ENCODE results near the gene METRNL. TPM values are rescaled to one million over a fixed set of nuclear protein-coding genes. Genes with fewer than 3 reads are reported as not detected.

Gene METRNL
- total RNA-seq, 4 donors from 2014 or later, result 80.3 to 137 (median 87.7) TPM

- Histone ChIP-seq H3K27me3 (peaks cover 0 to 21% (median 0%) of the 10 kb centered on the region in 4 donors), H3K4me3 (peak overlapping the region in 1 of 4 donors; percentile 16), H3K4me1 (peaks cover 43 to 95% (median 74%) of the 10 kb centered on the region in 3 donors), H3K36me3 (peaks cover 4 to 67% (median 11%) of the 10 kb centered on the region in 3 donors), H3K27ac (peak overlapping the region; percentile 37 to 95 (median 84)), H3K9me3 (no peaks in the 10 kb centered on the region)
- no peak for TF ChIP-seq POLR2A (IDR thresholded peaks at IDR 0.05)
- TF ChIP-seq, protein P1, sequence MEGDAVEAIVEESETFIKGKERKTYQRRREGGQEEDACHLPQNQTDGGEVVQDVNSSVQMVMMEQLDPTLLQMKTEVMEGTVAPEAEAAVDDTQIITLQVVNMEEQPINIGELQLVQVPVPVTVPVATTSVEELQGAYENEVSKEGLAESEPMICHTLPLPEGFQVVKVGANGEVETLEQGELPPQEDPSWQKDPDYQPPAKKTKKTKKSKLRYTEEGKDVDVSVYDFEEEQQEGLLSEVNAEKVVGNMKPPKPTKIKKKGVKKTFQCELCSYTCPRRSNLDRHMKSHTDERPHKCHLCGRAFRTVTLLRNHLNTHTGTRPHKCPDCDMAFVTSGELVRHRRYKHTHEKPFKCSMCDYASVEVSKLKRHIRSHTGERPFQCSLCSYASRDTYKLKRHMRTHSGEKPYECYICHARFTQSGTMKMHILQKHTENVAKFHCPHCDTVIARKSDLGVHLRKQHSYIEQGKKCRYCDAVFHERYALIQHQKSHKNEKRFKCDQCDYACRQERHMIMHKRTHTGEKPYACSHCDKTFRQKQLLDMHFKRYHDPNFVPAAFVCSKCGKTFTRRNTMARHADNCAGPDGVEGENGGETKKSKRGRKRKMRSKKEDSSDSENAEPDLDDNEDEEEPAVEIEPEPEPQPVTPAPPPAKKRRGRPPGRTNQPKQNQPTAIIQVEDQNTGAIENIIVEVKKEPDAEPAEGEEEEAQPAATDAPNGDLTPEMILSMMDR (IDR thresholded peaks at IDR 0.05), result no peak
- intact Hi-C loops (cut with DNase I), result no loop called here
- no peak for DNase-seq
- 76 to 79% methylated on average over 9 to 10 of the region's 22 CpGs for WGBS, 2 donors
Measured at GRCh38 chr17:83085103-83085502, 5.7 kb downstream of the METRNL start.

DNA sequence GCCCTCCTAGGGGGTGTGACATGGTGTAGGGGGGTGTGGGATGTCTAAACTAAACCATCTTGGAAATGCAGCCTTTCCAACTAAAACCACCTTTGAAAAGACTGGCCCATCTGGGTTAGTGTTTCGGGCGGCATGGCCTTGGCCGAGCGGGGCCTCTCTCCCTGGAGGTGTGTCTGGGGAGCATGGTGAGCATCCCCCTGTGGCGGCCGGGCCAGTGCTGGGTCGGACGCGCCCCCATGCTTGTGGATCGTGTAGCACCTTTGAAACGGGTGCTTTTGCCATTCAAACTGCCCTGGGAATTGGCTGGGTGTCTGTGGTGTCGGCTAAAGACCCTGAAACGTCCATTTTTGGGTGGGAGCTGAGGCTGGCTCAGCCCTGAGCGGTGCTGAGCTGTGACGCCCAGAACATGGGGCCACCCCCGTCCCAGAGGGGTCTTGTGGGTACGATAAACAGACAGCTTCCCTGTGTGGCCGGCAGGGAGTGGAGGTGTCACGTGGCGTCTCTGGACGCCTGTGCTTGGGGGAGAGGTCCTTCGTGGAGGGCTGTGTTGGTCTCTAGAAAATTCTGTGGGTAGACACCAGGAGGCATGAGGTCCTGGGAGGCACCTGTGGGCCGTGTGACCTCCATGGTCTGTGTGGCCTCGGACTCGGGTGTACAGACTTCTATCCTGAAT lies 6.3 kb downstream of the METRNL start:
- Histone ChIP-seq H3K27ac (peak overlapping the region; percentile 11 to 95 (median 84)), H3K4me3 (no peak overlapping the region), H3K36me3 (peaks cover 4 to 69% (median 11%) of the 10 kb centered on the region in 3 donors), H3K9me3 (no peaks in the 10 kb centered on the region), H3K4me1 (peaks cover 45 to 98% (median 77%) of the 10 kb centered on the region in 3 donors), H3K27me3 (peaks cover 0 to 19% (median 0%) of the 10 kb centered on the region in 4 donors)
- intact Hi-C loops (cut with DNase I), result no loop called here
- 66 to 87% methylated on average over 10 to 11 of the region's 25 CpGs for WGBS, 2 donors
- TF ChIP-seq, protein P1 (IDR thresholded peaks at IDR 0.05), result no peak
- no peak for TF ChIP-seq POLR2A (IDR thresholded peaks at IDR 0.05)
- no peak for DNase-seq

GRCh38 chr17:83086199-83086880 lies 6.9 kb downstream of the METRNL start:
- 82 to 86% methylated on average over 15 to 17 of the region's 18 CpGs for WGBS, 2 donors
- H3K4me1 ChIP-seq, result peaks cover 48 to 98% (median 82%) of the 10 kb centered on the region in 3 donors
- H3K27me3 ChIP-seq, result peaks cover 0 to 12% (median 0%) of the 10 kb centered on the region in 4 donors
- DNase-seq, result no peak
- no peaks in the 10 kb centered on the region for H3K9me3 ChIP-seq
- intact Hi-C loops (cut with DNase I), result no loop called here
- TF ChIP-seq POLR2A (IDR thresholded peaks at IDR 0.05), result no peak
- TF ChIP-seq, protein P1 (IDR thresholded peaks at IDR 0.05), result no peak
- H3K36me3 ChIP-seq, result peaks cover 4 to 75% (median 11%) of the 10 kb centered on the region in 3 donors
- H3K27ac ChIP-seq, result peak overlapping the region; percentile 11 to 95 (median 84)
- H3K4me3 ChIP-seq, result no peak overlapping the region

DNA sequence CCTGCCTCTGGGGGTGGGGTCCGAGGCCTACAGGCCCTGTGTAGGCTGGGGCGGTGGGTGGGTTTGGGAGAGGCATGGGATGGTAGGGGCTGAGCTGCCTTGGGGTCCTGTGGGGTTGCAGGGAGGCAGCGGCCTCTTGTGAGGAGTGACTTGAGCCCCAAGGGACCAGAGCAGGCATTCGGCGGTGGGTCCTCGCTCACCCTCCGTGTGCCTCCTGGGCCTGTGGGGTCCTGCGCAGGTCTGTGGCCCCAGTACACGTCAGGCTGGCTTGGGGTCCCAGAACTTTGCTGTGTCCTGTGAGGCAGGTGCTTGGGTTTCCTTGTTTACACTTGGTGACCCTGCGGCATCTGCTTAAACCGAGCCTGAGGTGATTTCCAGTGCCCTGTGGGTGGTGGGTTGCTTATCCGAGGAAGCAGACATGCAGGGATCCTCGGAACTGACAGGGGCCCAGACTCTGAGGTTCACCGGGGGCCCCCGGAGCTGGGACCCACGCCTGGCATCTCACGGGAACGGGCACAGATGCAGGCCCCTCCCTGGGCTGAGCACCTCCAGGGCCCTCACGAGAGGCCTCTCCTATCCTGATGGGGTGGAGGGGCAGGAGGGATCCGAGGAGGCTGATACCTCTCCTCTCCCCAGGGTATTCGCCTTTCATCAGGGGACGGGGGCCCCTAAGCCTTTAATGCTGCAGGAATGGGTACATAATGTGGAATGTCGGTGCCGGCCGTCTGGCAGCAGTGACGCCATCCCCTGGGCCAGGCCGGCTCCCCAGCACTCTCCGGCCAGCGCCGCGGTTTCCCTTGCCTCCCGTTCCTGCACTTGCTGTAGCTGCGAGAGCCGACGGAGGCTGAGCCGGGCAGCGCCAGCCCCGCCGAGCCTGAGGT lies 7.7 kb downstream of the METRNL start:
- no peak for DNase-seq
- Histone ChIP-seq H3K27ac (peak overlapping the region; percentile 27 to 95 (median 79)), H3K4me3 (peak overlapping the region in 1 of 4 donors; percentile 7), H3K27me3 (peaks cover 0 to 4% (median 0%) of the 10 kb centered on the region in 4 donors), H3K4me1 (peaks cover 52 to 98% (median 80%) of the 10 kb centered on the region in 3 donors), H3K9me3 (no peaks in the 10 kb centered on the region), H3K36me3 (peaks cover 4 to 73% (median 11%) of the 10 kb centered on the region in 3 donors)
- 93% methylated on average over 12 of the region's 39 CpGs; no CpG with 5 or more reads in 1 of the 2 donors for WGBS, 2 donors
- intact Hi-C loops (cut with DNase I), result no loop called here
- TF ChIP-seq POLR2A (IDR thresholded peaks at IDR 0.05), result no peak
- TF ChIP-seq, protein P1 (IDR thresholded peaks at IDR 0.05), result no peak

Data from esophagus squamous epithelium (tissue), 5 donors.